AG04449 (cell line): ENCODE measurements around the gene CD2.

Source experiments
- CTCF ChIA-PET: fragments of 350-600 bp; formaldehyde crosslinking; extraction: SDS; loops from one replicate; lab custom pipeline; 2021; ENCODE audit warnings: antibody characterized with exemption; lab: Yijun Ruan, JAX
- POLR2A ChIA-PET: fragments of 400-600, 350-600 bp; formaldehyde crosslinking; extraction: SDS; loops from one replicate; lab custom pipeline; 2020; ENCODE audit warnings: antibody characterized with exemption, inconsistent platforms; lab: Yijun Ruan, JAX
- DNase-seq: peaks from one replicate; pipeline ENCODE4 v3.0.0-alpha.2; 2010; ENCODE audit warnings: low read depth, low spot score
- H3K4me3 ChIP-seq: 2 replicates; pipeline ENCODE4 v1.5.1; 2011; ENCODE audit warnings: low read depth, mild to moderate bottlenecking, control low read depth, low read length
- CTCF ChIP-seq: IDR thresholded peaks from one replicate; pipeline ENCODE4 v1.5.1; 2011; ENCODE audit warnings: mild to moderate bottlenecking, moderate library complexity, low read length, control low read depth, inconsistent platforms; ENCODE audit not compliant: insufficient read depth; ENCODE audit errors: missing control alignments

CD2 gene

GRCh38 chr1:116785006-116785405 is 30.8 kb downstream of the CD2 start:
- no peak for TF ChIP-seq CTCF
- no peak for DNase-seq
- POLR2A ChIA-PET, result no interaction called here
- H3K4me3 ChIP-seq, result no peak overlapping the region
- CTCF ChIA-PET, result interaction anchor here (0.8 kb wide), 1 partner anchor 48 kb away, joined by 3 read pairs; no protein-coding TSS in a partner anchor

GRCh38 chr1:116786049-116786448 is 31.8 kb downstream of the CD2 start:
- no peak for TF ChIP-seq CTCF
- no peak for DNase-seq
- H3K4me3 ChIP-seq, result no peak overlapping the region
- POLR2A ChIA-PET, result no interaction called here
- CTCF ChIA-PET, result interaction anchor here (0.9 to 1.6 kb wide), 3 partner anchors 15 to 271 kb away, joined by 3 to 4 read pairs (median 3); no protein-coding TSS in a partner anchor

GRCh38 chr1:116791727-116792126 is 37.5 kb downstream of the CD2 start:
- ChIA-PET POLR2A (no interaction called here), CTCF (no interaction called here)
- H3K4me3 ChIP-seq, result no peak overlapping the region
- no peak for TF ChIP-seq CTCF
- DNase-seq, result no peak

GRCh38 chr1:116793357-116793935 is 39.2 kb downstream of the CD2 start:
- H3K4me3 ChIP-seq, result no peak overlapping the region
- no peak for DNase-seq
- ChIA-PET CTCF (no interaction called here), POLR2A (no interaction called here)
- TF ChIP-seq CTCF, result no peak

GRCh38 chr1:116794371-116794770 is 40.1 kb downstream of the CD2 start:
- H3K4me3 ChIP-seq, result no peak overlapping the region
- DNase-seq, result no peak
- TF ChIP-seq CTCF, result no peak
- ChIA-PET CTCF (no interaction called here), POLR2A (no interaction called here)

GRCh38 chr1:116794804-116795481 is 40.7 kb downstream of the CD2 start:
- POLR2A ChIA-PET, result no interaction called here
- TF ChIP-seq CTCF, result no peak
- H3K4me3 ChIP-seq, result no peak overlapping the region

More at GRCh38 chr1:116794804-116795481, 40.7 kb downstream of the CD2 start:
- CTCF ChIA-PET, result no interaction called here
- no peak for DNase-seq
